ENCODE data around the gene PKIG.
"Not testable (repeated sequence)": the region's sequence is repeated elsewhere in the genome, so short reads cannot be mapped to it uniquely, and the experiment has no call there.

PKIG gene

GRCh38 chr20:44572551-44573500 is 9.6 kb upstream of the PKIG start:
- no peak for DNase-seq

- no peak for DNase-seq
Observed at GRCh38 chr20:44573501-44573869, 8.9 kb upstream of the PKIG start.

- no peak for DNase-seq
Observed at GRCh38 chr20:44574372-44574771, 8.0 kb upstream of the PKIG start.

GRCh38 chr20:44576297-44576696 is 6.1 kb upstream of the PKIG start:
- no peak for DNase-seq

- DNase-seq: no peak
Observed at GRCh38 chr20:44579313-44580081, 2.9 kb upstream of the PKIG start.

- DNase-seq: no peak
Observed at GRCh38 chr20:44580581-44581268, 1.7 kb upstream of the PKIG start.

- no peak for DNase-seq
Observed at GRCh38 chr20:44581515-44581914, 864 bp upstream of the PKIG start.

GRCh38 chr20:44583157-44583556 is 778 bp downstream of the PKIG start:
- DNase-seq: no peak

- no peak for DNase-seq
Observed at GRCh38 chr20:44584162-44584561, 1.8 kb downstream of the PKIG start.

- DNase-seq: no peak
Observed at GRCh38 chr20:44585057-44585963, 2.9 kb downstream of the PKIG start.

- DNase-seq: no peak
Observed at GRCh38 chr20:44586289-44586911, 4.0 kb downstream of the PKIG start.

- no peak for DNase-seq
Observed at GRCh38 chr20:44587035-44587980, 4.9 kb downstream of the PKIG start.

- DNase-seq: not testable (repeated sequence)
Observed at GRCh38 chr20:44588321-44588720, 5.9 kb downstream of the PKIG start.

- no peak for DNase-seq
Observed at GRCh38 chr20:44589537-44589936, 7.2 kb downstream of the PKIG start.

- no peak for DNase-seq
Observed at GRCh38 chr20:44590980-44591778, 8.8 kb downstream of the PKIG start.

GRCh38 chr20:44592366-44592765 is 10.0 kb downstream of the PKIG start:
- DNase-seq: no peak

- no peak for DNase-seq
Observed at GRCh38 chr20:44593751-44594150, 11.4 kb downstream of the PKIG start.

GRCh38 chr20:44594730-44595129 is 12.4 kb downstream of the PKIG start:
- DNase-seq: no peak

GRCh38 chr20:44596010-44596409 is 13.6 kb downstream of the PKIG start:
- no peak for DNase-seq

GRCh38 chr20:44596876-44597275 is 14.5 kb downstream of the PKIG start:
- no peak for DNase-seq

All from activated CD4-positive, alpha-beta T cell treated with anti-CD3 and anti-CD28 coated beads for 1 hour (primary cell).